ENCODE results near the gene CDK3. TPM values are rescaled to one million over a fixed set of nuclear protein-coding genes. Genes with fewer than 3 reads are reported as not detected.

CDK3 gene
- total and polyA plus RNA-seq, 2 donors (not counting 1 experiment from before 2014, with no cell fraction given), result 1.3 to 2.3 TPM

- no peaks in the 10 kb centered on the region for H3K27me3 ChIP-seq (ENCODE audit: control insufficient read depth, insufficient read depth, low read length)
- H3K36me3 ChIP-seq (ENCODE audit: control insufficient read depth, insufficient read depth, low read length), result peaks cover 14% of the 10 kb centered on the region
- no peaks in the 10 kb centered on the region for H3K9me3 ChIP-seq (ENCODE audit: control insufficient read depth, insufficient read depth, low read depth, low read length)
- no peak for TF ChIP-seq EZH2 (IDR thresholded peaks at IDR 0.05; ENCODE audit: low read length, missing control alignments)
- TF ChIP-seq, protein P1, sequence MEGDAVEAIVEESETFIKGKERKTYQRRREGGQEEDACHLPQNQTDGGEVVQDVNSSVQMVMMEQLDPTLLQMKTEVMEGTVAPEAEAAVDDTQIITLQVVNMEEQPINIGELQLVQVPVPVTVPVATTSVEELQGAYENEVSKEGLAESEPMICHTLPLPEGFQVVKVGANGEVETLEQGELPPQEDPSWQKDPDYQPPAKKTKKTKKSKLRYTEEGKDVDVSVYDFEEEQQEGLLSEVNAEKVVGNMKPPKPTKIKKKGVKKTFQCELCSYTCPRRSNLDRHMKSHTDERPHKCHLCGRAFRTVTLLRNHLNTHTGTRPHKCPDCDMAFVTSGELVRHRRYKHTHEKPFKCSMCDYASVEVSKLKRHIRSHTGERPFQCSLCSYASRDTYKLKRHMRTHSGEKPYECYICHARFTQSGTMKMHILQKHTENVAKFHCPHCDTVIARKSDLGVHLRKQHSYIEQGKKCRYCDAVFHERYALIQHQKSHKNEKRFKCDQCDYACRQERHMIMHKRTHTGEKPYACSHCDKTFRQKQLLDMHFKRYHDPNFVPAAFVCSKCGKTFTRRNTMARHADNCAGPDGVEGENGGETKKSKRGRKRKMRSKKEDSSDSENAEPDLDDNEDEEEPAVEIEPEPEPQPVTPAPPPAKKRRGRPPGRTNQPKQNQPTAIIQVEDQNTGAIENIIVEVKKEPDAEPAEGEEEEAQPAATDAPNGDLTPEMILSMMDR (conservative IDR thresholded peaks at IDR 0.05 in 1 of 2, IDR thresholded peaks at IDR 0.05 in 1 of 2; ENCODE audit: low read depth in 1 of 2, low read length in 2 of 2), result no peak
- H3K4me2 ChIP-seq (ENCODE audit: extremely low read depth, insufficient read depth, low read length), result no peak overlapping the region
- H2AFZ ChIP-seq (ENCODE audit: low read length), result no peak overlapping the region
- no peaks in the 10 kb centered on the region for H4K20me1 ChIP-seq (ENCODE audit: control insufficient read depth, extremely low read depth, insufficient read depth, low read length)
- no peak overlapping the region for H3K27ac ChIP-seq (ENCODE audit: insufficient read depth, low read length)
- H3K4me3 ChIP-seq (replicated peaks in 1 of 4; ENCODE audit: control extremely low read depth in 1 of 4, insufficient read depth in 1 of 4, low read depth in 3 of 4, low read length in 4 of 4), result no peak overlapping the region
- H3K4me1 ChIP-seq (ENCODE audit: control insufficient read depth, extremely low read depth, insufficient read depth, low read length), result peaks cover 2% of the 10 kb centered on the region
- H3K79me2 ChIP-seq (ENCODE audit: control insufficient read depth, insufficient read depth, low read length), result peaks cover 2% of the 10 kb centered on the region
- H3K9ac ChIP-seq (ENCODE audit: insufficient read depth, low read length), result no peak overlapping the region
- no peak for DNase-seq (ENCODE audit: low read depth in 2 of 2)
These were observed 48.6 kb downstream of the CDK3 start for GRCh38 chr17:76049239-76049638.

DNA sequence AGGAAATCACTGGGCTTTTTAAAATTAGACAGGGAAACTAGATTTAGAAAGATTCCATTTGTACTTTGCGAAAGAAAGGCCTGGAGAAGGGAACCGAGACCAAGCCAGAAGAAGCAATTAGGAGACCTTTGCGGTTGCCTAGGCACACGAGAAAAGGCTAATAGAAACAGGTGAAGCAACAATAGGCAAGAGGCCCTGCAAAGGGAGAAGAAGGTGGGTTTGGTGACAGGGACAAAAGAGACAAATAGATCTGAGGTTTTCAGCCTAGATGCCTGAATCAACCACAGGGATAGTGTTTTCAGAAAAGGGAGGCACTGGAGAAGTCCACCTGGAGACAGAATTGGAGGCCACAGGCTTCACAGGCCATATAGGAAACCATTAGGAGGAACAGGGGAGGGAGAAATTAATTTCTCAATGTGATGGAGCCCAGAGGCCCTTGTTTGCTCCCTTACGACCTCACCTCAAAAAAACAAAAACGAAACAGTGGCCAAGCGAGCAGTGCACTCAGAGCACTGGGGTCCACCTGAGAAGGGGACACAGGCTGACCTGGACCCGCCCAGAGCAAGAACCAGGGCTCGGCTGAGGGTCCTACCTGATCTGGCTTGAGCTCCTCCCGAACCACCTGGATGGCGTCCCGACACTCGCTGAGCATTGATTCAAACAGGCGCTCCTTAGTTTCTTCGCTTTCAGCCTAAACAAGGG lies 49.3 kb downstream of the CDK3 start:
- no peak overlapping the region for H2AFZ ChIP-seq (ENCODE audit: low read length)
- no peaks in the 10 kb centered on the region for H4K20me1 ChIP-seq (ENCODE audit: control insufficient read depth, extremely low read depth, insufficient read depth, low read length)
- TF ChIP-seq, protein P1 (conservative IDR thresholded peaks at IDR 0.05 in 1 of 2, IDR thresholded peaks at IDR 0.05 in 1 of 2; ENCODE audit: low read depth in 1 of 2, low read length in 2 of 2), result no peak
- TF ChIP-seq EZH2 (IDR thresholded peaks at IDR 0.05; ENCODE audit: low read length, missing control alignments), result no peak
- H3K36me3 ChIP-seq (ENCODE audit: control insufficient read depth, insufficient read depth, low read length), result peaks cover 13% of the 10 kb centered on the region
- peaks cover 2% of the 10 kb centered on the region for H3K4me1 ChIP-seq (ENCODE audit: control insufficient read depth, extremely low read depth, insufficient read depth, low read length)
- no peak overlapping the region for H3K4me2 ChIP-seq (ENCODE audit: extremely low read depth, insufficient read depth, low read length)
- no peak overlapping the region for H3K9ac ChIP-seq (ENCODE audit: insufficient read depth, low read length)
- H3K27me3 ChIP-seq (ENCODE audit: control insufficient read depth, insufficient read depth, low read length), result no peaks in the 10 kb centered on the region
- no peaks in the 10 kb centered on the region for H3K9me3 ChIP-seq (ENCODE audit: control insufficient read depth, insufficient read depth, low read depth, low read length)
- no peak for DNase-seq (ENCODE audit: low read depth in 2 of 2)
- H3K4me3 ChIP-seq (replicated peaks in 1 of 4; ENCODE audit: control extremely low read depth in 1 of 4, insufficient read depth in 1 of 4, low read depth in 3 of 4, low read length in 4 of 4), result no peak overlapping the region
- peaks cover 2% of the 10 kb centered on the region for H3K79me2 ChIP-seq (ENCODE audit: control insufficient read depth, insufficient read depth, low read length)
- no peak overlapping the region for H3K27ac ChIP-seq (ENCODE audit: insufficient read depth, low read length)

- Histone ChIP-seq H3K36me3 (ENCODE audit: control insufficient read depth, insufficient read depth, low read length) (peaks cover 8% of the 10 kb centered on the region), H3K4me2 (ENCODE audit: extremely low read depth, insufficient read depth, low read length) (no peak overlapping the region), H3K4me3 (replicated peaks in 1 of 4; ENCODE audit: control extremely low read depth in 1 of 4, insufficient read depth in 1 of 4, low read depth in 3 of 4, low read length in 4 of 4) (no peak overlapping the region), H3K9ac (ENCODE audit: insufficient read depth, low read length) (no peak overlapping the region), H2AFZ (ENCODE audit: low read length) (no peak overlapping the region), H3K27ac (ENCODE audit: insufficient read depth, low read length) (no peak overlapping the region), H3K79me2 (ENCODE audit: control insufficient read depth, insufficient read depth, low read length) (peaks cover 2% of the 10 kb centered on the region), H3K4me1 (ENCODE audit: control insufficient read depth, extremely low read depth, insufficient read depth, low read length) (peaks cover 2% of the 10 kb centered on the region), H4K20me1 (ENCODE audit: control insufficient read depth, extremely low read depth, insufficient read depth, low read length) (no peaks in the 10 kb centered on the region), H3K9me3 (ENCODE audit: control insufficient read depth, insufficient read depth, low read depth, low read length) (no peaks in the 10 kb centered on the region), H3K27me3 (ENCODE audit: control insufficient read depth, insufficient read depth, low read length) (no peaks in the 10 kb centered on the region)
- peak in 1 of 2 donors; percentile 62 for DNase-seq (ENCODE audit: low read depth in 2 of 2)
- TF ChIP-seq EZH2 (IDR thresholded peaks at IDR 0.05; ENCODE audit: low read length, missing control alignments), result no peak
- TF ChIP-seq, protein P1 (conservative IDR thresholded peaks at IDR 0.05 in 1 of 2, IDR thresholded peaks at IDR 0.05 in 1 of 2; ENCODE audit: low read depth in 1 of 2, low read length in 2 of 2), result no peak
These were observed 50.1 kb downstream of the CDK3 start for GRCh38 chr17:76050538-76051467.

All from fibroblast of lung (primary cell).